NCI-H446 treated with DMSO at 0.1 percent for 48 hours (cell line): ENCODE data around the gene VTI1A.
A peak's percentile ranks its signal among the peaks of the same experiment; 100 is the strongest.
"Not testable (repeated sequence)": the region's sequence is repeated elsewhere in the genome, so short reads cannot be mapped to it uniquely, and the experiment has no call there.

Experiments used
- DNase-seq: peaks from one replicate; lab custom pipeline; 2025; lab: John Stamatoyannopoulos, UW

VTI1A gene

GRCh38 chr10:112454910-112455779 is 8.1 kb downstream of the VTI1A start:
- DNase-seq, result no peak

GRCh38 chr10:112456533-112456932 is 9.5 kb downstream of the VTI1A start:
- DNase-seq, result no peak

- no peak for DNase-seq
Measured at GRCh38 chr10:112460366-112460765, 13.4 kb downstream of the VTI1A start.

GRCh38 chr10:112461029-112461887 is 14.2 kb downstream of the VTI1A start:
- DNase-seq, result no peak

- DNase-seq, result not testable (repeated sequence)
Measured at GRCh38 chr10:112464074-112464473, 17.1 kb downstream of the VTI1A start.

GRCh38 chr10:112465299-112465883 is 18.4 kb downstream of the VTI1A start:
- no peak for DNase-seq

- DNase-seq, result no peak
Measured at GRCh38 chr10:112466802-112467201, 19.8 kb downstream of the VTI1A start.

- DNase-seq, result no peak
Measured at GRCh38 chr10:112467541-112468075, 20.6 kb downstream of the VTI1A start.

GRCh38 chr10:112471878-112472487 is 25.0 kb downstream of the VTI1A start:
- DNase-seq, result peak; percentile 22

GRCh38 chr10:112475575-112476218 is 28.7 kb downstream of the VTI1A start:
- DNase-seq, result no peak

- no peak for DNase-seq
Measured at GRCh38 chr10:112481602-112482001, 34.6 kb downstream of the VTI1A start.

GRCh38 chr10:112484399-112484798 is 37.4 kb downstream of the VTI1A start:
- no peak for DNase-seq

- DNase-seq, result no peak
Measured at GRCh38 chr10:112487964-112488363, 40.9 kb downstream of the VTI1A start.

GRCh38 chr10:112490545-112490944 is 43.5 kb downstream of the VTI1A start:
- peak; percentile 3 for DNase-seq

GRCh38 chr10:112491144-112491543 is 44.1 kb downstream of the VTI1A start:
- DNase-seq, result no peak

- DNase-seq, result no peak
Measured at GRCh38 chr10:112492736-112493135, 45.7 kb downstream of the VTI1A start.

- DNase-seq, result no peak
Measured at GRCh38 chr10:112497347-112497950, 50.4 kb downstream of the VTI1A start.

GRCh38 chr10:112498806-112499205 is 51.8 kb downstream of the VTI1A start:
- DNase-seq, result no peak

- not testable (repeated sequence) for DNase-seq
Measured at GRCh38 chr10:112499985-112500384, 53.0 kb downstream of the VTI1A start.

GRCh38 chr10:112502536-112502935 is 55.5 kb downstream of the VTI1A start:
- DNase-seq, result no peak

GRCh38 chr10:112503643-112504042 is 56.6 kb downstream of the VTI1A start:
- no peak for DNase-seq
